CD4-positive, CD25-positive, alpha-beta regulatory T cell (primary cell): ENCODE results near the gene PCNP. TPM values are rescaled to one million over a fixed set of nuclear protein-coding genes. Genes with fewer than 3 reads are reported as not detected.
"Not testable (repeated sequence)": the region's sequence is repeated elsewhere in the genome, so short reads cannot be mapped to it uniquely, and the experiment has no call there.

ENCODE experiments used
- ATAC-seq, 2 donors: fragments of 150-1000 bp; cut with Tn5 transposase; one replicate each; pipeline ENCODE4 v1.10.0; 2021; ENCODE audit warnings: low read depth in 2 of 2, moderate number of reproducible peaks in 2 of 2, moderate library complexity in 1 of 2
- DNase-seq, 3 donors: peaks; one replicate each; pipeline versions ENCODE4 v3.0.0 to v3.0.0-alpha.2; 2012 to 2022; ENCODE audit warnings: mixed read lengths in 1 of 3
- H3K27ac ChIP-seq: one replicate; pipeline ENCODE4 v1.7.0; 2013; ENCODE audit warnings: mild to moderate bottlenecking, low read length; ENCODE audit not compliant: insufficient read depth, poor library complexity, severe bottlenecking
- H3K27me3 ChIP-seq: one replicate; pipeline ENCODE4 v1.7.0; 2013; ENCODE audit warnings: low read length; ENCODE audit not compliant: control insufficient read depth, insufficient read depth
- H3K36me3 ChIP-seq: one replicate; pipeline ENCODE4 v1.7.0; 2013; ENCODE audit warnings: mild to moderate bottlenecking, low read length, moderate library complexity; ENCODE audit not compliant: control insufficient read depth, insufficient read depth
- H3K4me1 ChIP-seq: 2 replicates; pipeline ENCODE4 v1.7.0; 2013; ENCODE audit warnings: mild to moderate bottlenecking, low read length; ENCODE audit not compliant: insufficient read depth, control insufficient read depth, poor library complexity, severe bottlenecking
- H3K4me3 ChIP-seq: one replicate; pipeline ENCODE4 v1.7.0; 2013; ENCODE audit warnings: low read depth, mild to moderate bottlenecking, low read length, moderate library complexity
- H3K9me3 ChIP-seq, 2 experiments: 1 replicate in 1 of 2; 2 replicates in 1 of 2; pipeline ENCODE4 v1.7.0; 2013; ENCODE audit warnings: low read length in 2 of 2, mild to moderate bottlenecking in 1 of 2, moderate library complexity in 1 of 2; ENCODE audit not compliant: control insufficient read depth in 2 of 2
- H3K27ac Mint-ChIP-seq, 3 donors: one replicate each; pipeline ENCODE4 v1.8.0; 2020 to 2022; ENCODE audit warnings: mild to moderate bottlenecking in 3 of 3, mixed read lengths in 3 of 3, moderate library complexity in 2 of 3
- H3K27me3 Mint-ChIP-seq: one replicate; pipeline ENCODE4 v1.8.0; 2022; ENCODE audit warnings: mild to moderate bottlenecking, mixed read lengths
- H3K36me3 Mint-ChIP-seq: one replicate; pipeline ENCODE4 v1.8.0; 2020; ENCODE audit warnings: mixed read lengths
- H3K4me1 Mint-ChIP-seq, 4 donors: one replicate each; pipeline ENCODE4 v1.8.0; 2020 to 2022; ENCODE audit warnings: mixed read lengths in 4 of 4, mild to moderate bottlenecking in 1 of 4
- H3K4me3 Mint-ChIP-seq, 4 donors: one replicate each; pipeline ENCODE4 v1.8.0; 2020 to 2022; ENCODE audit warnings: mild to moderate bottlenecking in 4 of 4, mixed read lengths in 4 of 4, moderate library complexity in 3 of 4
- H3K9me3 Mint-ChIP-seq, 7 donors: one replicate each; pipeline ENCODE4 v1.8.0; 2020 to 2022; ENCODE audit warnings: mixed read lengths in 7 of 7, mild to moderate bottlenecking in 3 of 7, moderate library complexity in 2 of 7
- polyA plus RNA-seq, 4 donors: library from polyadenylated mRNA; unstranded; fragments of 300-500 nt; fragmentation: Illumina TruSeq; gene quantifications; one replicate each; pipeline ENCODE4 v1.2.3, GENCODE V29; 2021
- total RNA-seq: library from RNA; stranded (reverse); gene quantifications from one replicate; pipeline ENCODE4 v1.2.3, GENCODE V29; 2022

Gene PCNP
- total and polyA plus RNA-seq, 5 donors from 2014 or later, result 99.8 to 144 (median 110) TPM

- Mint-ChIP-seq H3K4me1 (peaks cover 7 to 39% (median 30%) of the 10 kb centered on the region in 4 donors), H3K36me3 (peaks cover 4% of the 10 kb centered on the region), H3K4me3 (no peak overlapping the region), H3K27me3 (no peaks in the 10 kb centered on the region), H3K27ac (peak overlapping the region in 1 of 3 donors; percentile 95), H3K9me3 (peaks cover 0 to 4% (median 0%) of the 10 kb centered on the region in 7 donors)
- H3K9me3 ChIP-seq, result no peaks in the 10 kb centered on the region
- H3K4me3 ChIP-seq, result no peak overlapping the region
- peaks cover 25% of the 10 kb centered on the region for H3K4me1 ChIP-seq
- H3K27me3 ChIP-seq, result no peaks in the 10 kb centered on the region
- ATAC-seq, result no peak
- no peak overlapping the region for H3K27ac ChIP-seq
- H3K36me3 ChIP-seq, result no peaks in the 10 kb centered on the region
- DNase-seq, result no peak
Measured at GRCh38 chr3:101532783-101533602, 41.0 kb upstream of the PCNP start.

DNA sequence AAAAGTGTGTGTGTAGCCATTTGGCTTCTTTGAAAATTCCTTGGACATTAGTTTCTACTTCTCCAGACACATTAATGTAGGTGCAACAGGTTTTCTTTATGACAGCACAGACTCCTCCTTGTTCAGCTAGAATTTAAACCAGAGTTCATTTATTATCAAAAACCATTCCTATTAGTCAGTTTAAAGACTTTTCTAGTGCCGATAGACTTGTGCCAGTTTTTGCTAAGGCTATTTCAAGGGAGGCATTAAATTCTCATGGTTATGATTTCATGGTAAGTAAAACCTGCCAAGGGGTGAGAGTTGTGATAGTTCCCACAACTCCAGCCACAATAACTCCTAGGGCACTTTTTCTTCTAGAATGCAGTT, 40.4 kb upstream of the PCNP start:
- H3K4me3 ChIP-seq, result no peak overlapping the region
- H3K36me3 ChIP-seq, result no peaks in the 10 kb centered on the region
- H3K36me3 Mint-ChIP-seq, result peaks cover 4% of the 10 kb centered on the region
- no peak overlapping the region for H3K4me3 Mint-ChIP-seq
- no peak overlapping the region for H3K27ac Mint-ChIP-seq
- ATAC-seq (no peak), DNase-seq (no peak)
- H3K27ac ChIP-seq, result no peak overlapping the region
- peaks cover 7 to 38% (median 30%) of the 10 kb centered on the region in 4 donors for H3K4me1 Mint-ChIP-seq
- H3K9me3 ChIP-seq, result no peaks in the 10 kb centered on the region
- peaks cover 0 to 4% (median 0%) of the 10 kb centered on the region in 7 donors for H3K9me3 Mint-ChIP-seq
- H3K4me1 ChIP-seq, result peaks cover 25% of the 10 kb centered on the region
- no peaks in the 10 kb centered on the region for H3K27me3 Mint-ChIP-seq
- no peaks in the 10 kb centered on the region for H3K27me3 ChIP-seq

DNA sequence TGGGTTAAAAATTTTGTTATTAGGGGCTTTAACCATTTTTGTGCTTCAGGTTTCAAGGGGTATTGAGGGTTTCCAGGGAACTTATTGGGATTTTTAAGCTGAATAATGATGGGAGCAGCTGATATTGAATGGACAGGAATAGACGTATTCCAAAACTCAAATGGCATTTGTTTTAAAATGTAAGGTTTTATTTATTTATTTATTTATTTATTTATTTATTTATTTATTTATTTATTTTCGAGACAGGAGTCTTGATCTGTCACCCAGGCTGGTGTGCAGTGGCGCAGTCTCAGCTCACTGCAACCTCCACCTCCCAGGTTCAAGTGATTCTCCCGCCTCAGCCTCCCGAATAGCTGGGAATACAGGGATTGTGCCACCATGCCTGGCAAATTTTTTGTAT, 38.8 kb upstream of the PCNP start:
- no peaks in the 10 kb centered on the region for H3K27me3 Mint-ChIP-seq
- H3K27me3 ChIP-seq, result no peaks in the 10 kb centered on the region
- no peak overlapping the region for H3K27ac ChIP-seq
- no peak for DNase-seq
- peaks cover 7 to 24% (median 20%) of the 10 kb centered on the region in 4 donors for H3K4me1 Mint-ChIP-seq
- H3K9me3 ChIP-seq, result no peaks in the 10 kb centered on the region
- peaks cover 16% of the 10 kb centered on the region for H3K4me1 ChIP-seq
- no peaks in the 10 kb centered on the region for H3K36me3 ChIP-seq
- H3K27ac Mint-ChIP-seq, result no peak overlapping the region
- peaks cover 4% of the 10 kb centered on the region for H3K36me3 Mint-ChIP-seq
- H3K4me3 ChIP-seq, result no peak overlapping the region
- peaks cover 0 to 5% (median 0%) of the 10 kb centered on the region in 7 donors for H3K9me3 Mint-ChIP-seq
- no peak for ATAC-seq
- H3K4me3 Mint-ChIP-seq, result no peak overlapping the region

GRCh38 chr3:101536266-101536665, 37.7 kb upstream of the PCNP start:
- Histone ChIP-seq H3K36me3 (no peaks in the 10 kb centered on the region), H3K4me3 (no peak overlapping the region), H3K4me1 (peaks cover 6% of the 10 kb centered on the region), H3K9me3 (no peaks in the 10 kb centered on the region), H3K27me3 (no peaks in the 10 kb centered on the region), H3K27ac (no peak overlapping the region)
- Mint-ChIP-seq H3K4me3 (no peak overlapping the region), H3K9me3 (peaks cover 0 to 5% (median 0%) of the 10 kb centered on the region in 7 donors), H3K36me3 (peaks cover 4% of the 10 kb centered on the region), H3K4me1 (peaks cover 0 to 15% (median 11%) of the 10 kb centered on the region in 4 donors), H3K27ac (no peak overlapping the region), H3K27me3 (no peaks in the 10 kb centered on the region)
- DNase-seq (no peak), ATAC-seq (no peak)

GRCh38 chr3:101536955-101537354, 37.0 kb upstream of the PCNP start:
- peak overlapping the region in 1 of 3 donors; percentile 76 for H3K27ac Mint-ChIP-seq
- not testable (repeated sequence) for H3K36me3 Mint-ChIP-seq, H3K36me3 ChIP-seq, H3K9me3 Mint-ChIP-seq, H3K27me3 ChIP-seq, H3K4me3 Mint-ChIP-seq, H3K4me1 ChIP-seq, H3K9me3 ChIP-seq, DNase-seq, H3K4me3 ChIP-seq, H3K27me3 Mint-ChIP-seq, H3K27ac ChIP-seq, ATAC-seq, H3K4me1 Mint-ChIP-seq

GRCh38 chr3:101542957-101543356, 31.0 kb upstream of the PCNP start:
- Histone ChIP-seq H3K27me3 (no peaks in the 10 kb centered on the region), H3K4me3 (peak overlapping the region; percentile 64), H3K36me3 (no peaks in the 10 kb centered on the region), H3K9me3 (no peaks in the 10 kb centered on the region), H3K4me1 (peaks cover 24% of the 10 kb centered on the region), H3K27ac (peak overlapping the region; percentile 50)
- Mint-ChIP-seq H3K4me1 (peaks cover 11 to 31% (median 25%) of the 10 kb centered on the region in 4 donors), H3K27me3 (peaks cover 4% of the 10 kb centered on the region), H3K36me3 (no peaks in the 10 kb centered on the region), H3K9me3 (peaks cover 0 to 3% (median 1%) of the 10 kb centered on the region in 7 donors), H3K4me3 (peak overlapping the region; percentile 40 to 72 (median 68)), H3K27ac (peak overlapping the region; percentile 91 to 95 (median 93))
- DNase-seq (peak in 2 of 3 donors; percentile 52 to 76), ATAC-seq (peak; percentile 77)

- no peaks in the 10 kb centered on the region for H3K9me3 ChIP-seq
- Mint-ChIP-seq H3K9me3 (peaks cover 0 to 3% (median 0%) of the 10 kb centered on the region in 7 donors), H3K4me1 (peaks cover 17 to 37% (median 29%) of the 10 kb centered on the region in 4 donors), H3K36me3 (no peaks in the 10 kb centered on the region), H3K27me3 (peaks cover 4% of the 10 kb centered on the region), H3K4me3 (peak overlapping the region in 3 of 4 donors; percentile 5 to 62 (median 52)), H3K27ac (peak overlapping the region; percentile 83 to 93 (median 90))
- H3K27ac ChIP-seq, result no peak overlapping the region
- no peaks in the 10 kb centered on the region for H3K36me3 ChIP-seq
- no peaks in the 10 kb centered on the region for H3K27me3 ChIP-seq
- DNase-seq (peak in 1 of 3 donors; percentile 15), ATAC-seq (no peak)
- no peak overlapping the region for H3K4me3 ChIP-seq
- peaks cover 28% of the 10 kb centered on the region for H3K4me1 ChIP-seq
Measured at GRCh38 chr3:101544161-101544850, 29.7 kb upstream of the PCNP start.
